ENCODE measurements around the gene CECR2.
A peak's percentile ranks its signal among the peaks of the same experiment; 100 is the strongest.
"Not testable (repeated sequence)": the region's sequence is repeated elsewhere in the genome, so short reads cannot be mapped to it uniquely, and the experiment has no call there.

The CECR2 gene

DNA sequence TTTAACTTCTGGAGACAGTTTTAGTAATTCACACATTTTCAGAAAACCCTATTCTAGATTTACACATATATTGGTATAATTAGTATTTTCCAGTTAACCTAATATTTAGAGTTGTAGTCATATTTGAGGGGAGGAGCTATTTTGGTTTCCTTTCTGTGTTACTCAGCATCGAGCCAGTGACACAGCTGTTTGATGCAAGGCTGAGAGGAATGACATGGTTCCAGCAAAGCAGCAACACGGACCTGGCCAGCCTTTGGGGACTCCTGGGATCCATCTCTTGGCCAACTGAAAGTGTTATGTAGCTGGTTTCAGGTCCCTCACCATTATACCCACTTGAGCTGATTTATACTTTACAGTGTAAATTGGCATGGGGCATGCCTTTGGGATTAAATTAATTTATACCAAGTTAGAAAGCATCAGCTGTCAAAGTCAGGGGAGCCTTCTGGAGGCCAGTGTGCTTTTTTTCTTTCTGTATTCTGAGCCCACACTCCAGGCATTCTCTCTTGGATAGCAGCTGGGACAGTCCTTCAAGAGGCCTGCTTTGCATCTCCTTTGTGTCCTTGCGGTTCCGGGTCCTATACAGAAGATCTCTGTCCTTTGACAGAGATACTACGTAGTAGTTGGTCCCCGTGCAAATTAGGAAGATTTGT is 102.8 kb downstream of the CECR2 start:
- no peak for DNase-seq

DNA sequence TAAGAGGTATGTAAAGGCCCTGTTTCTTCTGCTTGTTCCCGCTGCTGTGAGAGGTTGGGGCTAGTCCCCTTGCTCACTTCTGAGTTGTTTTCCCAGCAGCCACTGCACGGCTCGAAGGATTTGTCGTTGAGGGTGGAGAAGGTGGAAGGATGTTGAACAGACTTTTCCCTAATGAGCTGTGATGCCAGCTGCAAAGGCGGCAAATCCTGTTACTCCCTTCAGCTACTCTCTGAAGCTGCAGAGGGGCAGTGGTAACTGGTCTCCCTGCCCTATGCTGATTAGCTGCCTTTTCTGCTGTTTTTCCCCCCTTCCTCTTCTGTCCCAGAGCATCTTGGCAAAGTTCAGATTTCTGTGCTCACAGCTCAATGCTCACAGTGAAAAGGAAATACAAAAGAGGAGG is 103.7 kb downstream of the CECR2 start:
- DNase-seq = no peak

DNA sequence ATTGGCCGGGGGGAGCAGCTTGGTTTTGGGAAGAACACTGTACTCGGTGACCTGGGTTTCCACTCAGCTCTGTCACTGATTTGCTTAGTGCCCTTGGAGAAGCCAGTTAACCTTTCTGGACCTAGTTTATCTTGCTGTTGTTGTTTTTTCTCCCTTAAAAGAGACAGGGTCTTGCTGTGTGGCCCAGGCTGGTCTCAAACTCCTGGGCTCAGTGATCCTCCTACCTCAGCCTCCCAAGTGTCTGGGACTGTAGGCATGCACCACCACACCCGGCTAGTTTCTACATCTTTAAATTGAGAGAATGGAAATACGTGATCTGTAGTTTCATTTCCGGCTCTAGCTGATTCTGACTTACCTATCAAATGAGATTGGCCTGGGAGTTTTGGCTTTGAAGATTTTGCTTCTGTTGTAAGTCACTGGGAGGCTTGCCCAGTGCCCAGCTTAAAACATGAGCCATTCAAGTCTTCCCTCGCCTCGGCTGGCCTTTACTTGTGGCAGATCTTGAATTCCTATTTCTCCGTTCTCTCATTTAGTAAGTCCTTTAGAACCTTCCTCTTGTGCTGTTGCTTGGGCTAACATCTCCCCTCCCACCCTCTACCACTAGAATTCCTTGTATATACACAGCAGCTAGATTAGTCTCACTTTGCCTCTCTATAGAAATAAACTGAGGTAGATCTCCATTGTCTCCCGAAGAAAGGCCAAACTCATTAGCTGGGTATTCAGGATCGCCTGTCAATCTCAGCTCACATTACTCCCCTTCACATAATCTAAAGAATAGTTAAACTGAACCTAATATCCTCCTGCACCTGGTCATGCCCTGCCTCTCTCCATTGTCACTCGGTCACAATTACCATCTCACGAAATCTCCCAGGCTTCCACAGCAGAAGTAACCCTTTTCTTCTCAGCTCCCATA is 106.3 kb downstream of the CECR2 start:
- DNase-seq = no peak

- no peak for DNase-seq
Observed at GRCh38 chr22:17476838-17477237, 107.6 kb downstream of the CECR2 start.

DNA sequence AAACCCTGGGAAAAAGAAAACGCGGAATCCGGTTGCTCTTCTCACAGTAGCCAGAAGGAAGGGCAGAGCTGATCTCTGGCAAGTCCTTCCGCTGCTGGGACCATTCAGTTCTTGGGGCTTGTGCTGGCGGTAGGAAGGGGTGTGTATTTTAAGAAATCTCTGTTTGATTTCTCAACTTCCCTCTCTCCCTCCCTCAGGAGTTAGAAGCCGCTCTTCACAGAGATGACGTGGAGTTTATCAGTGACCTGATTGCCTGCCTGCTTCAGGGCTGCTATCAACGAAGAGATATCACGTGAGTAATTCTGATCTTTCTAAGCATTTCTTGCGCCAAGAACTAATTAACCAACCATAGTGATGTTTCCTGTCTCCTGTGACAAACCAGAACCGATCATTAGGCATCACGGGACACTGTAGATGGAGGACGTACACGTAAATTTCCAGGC is 108.2 kb downstream of the CECR2 start:
- no peak for DNase-seq

DNA sequence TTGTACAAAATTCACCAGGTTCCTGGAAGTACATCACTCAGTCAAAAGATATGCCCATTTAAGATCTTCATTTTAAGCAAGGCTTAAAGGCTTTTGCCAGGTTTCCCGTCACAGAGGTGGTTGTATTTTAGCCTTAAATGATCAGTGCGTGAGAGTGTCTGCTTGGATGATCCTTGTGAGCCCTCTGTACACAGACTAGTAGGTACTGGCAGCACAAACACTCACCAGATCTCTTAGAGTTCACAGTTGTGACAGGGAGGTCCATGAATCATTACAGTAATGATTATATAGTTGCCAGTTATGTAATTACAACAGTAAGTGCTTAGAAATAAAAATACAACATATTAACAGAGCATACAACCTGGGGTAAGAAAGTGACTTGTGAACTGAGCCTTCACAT is 109.9 kb downstream of the CECR2 start:
- DNase-seq = no peak

DNA sequence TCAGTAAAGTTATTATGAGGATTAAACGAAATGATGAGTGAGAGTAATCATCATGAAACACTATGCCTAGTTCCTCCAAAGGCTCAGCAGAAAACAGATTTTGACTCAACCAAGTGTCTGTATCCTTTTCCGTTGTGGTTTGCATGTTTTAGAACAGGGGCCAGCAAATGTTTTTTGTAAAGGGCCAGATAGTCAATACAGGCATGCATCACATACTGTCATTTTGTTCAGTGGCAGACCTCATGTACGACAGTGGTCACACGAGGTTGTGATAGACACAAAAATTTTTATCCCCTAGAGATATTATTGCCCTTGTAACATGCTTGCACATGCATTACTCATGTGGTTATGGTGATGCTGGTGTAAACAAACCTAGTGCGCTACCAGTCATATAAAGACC is 112.2 kb downstream of the CECR2 start:
- DNase-seq = no peak

DNA sequence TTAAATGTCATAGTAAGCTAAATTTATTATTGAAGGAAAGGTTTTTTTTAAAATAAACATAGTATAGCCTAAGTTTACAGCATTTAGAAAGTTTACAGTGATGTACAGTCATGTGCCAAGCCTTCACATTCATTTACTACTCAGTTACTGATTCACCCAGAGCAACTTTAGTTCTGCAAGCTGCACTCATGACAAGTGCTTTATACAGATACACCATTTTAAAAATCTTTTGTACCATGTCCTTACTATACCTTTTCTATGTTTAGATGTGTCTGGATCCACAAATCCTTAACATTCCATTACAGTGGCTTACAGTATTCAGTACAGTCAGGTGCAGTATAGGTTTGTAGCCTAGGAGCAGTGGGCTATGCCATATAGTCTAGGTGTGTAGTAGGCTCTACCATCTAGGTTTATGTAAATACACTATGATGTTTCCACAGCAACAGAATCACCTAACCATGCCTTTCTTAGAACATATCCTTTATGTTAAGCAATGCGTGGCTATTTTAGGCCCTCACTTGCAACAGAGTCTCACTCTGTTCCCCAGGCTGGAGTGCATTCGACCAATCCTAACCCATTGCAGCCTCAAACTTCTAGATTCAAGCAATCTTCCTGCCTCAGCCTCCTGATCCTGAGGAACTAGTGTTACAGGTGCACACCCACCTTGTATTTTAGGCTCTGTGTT is 114.6 kb downstream of the CECR2 start:
- peak; percentile 22 for DNase-seq

GRCh38 chr22:17484608-17485007 is 115.3 kb downstream of the CECR2 start:
- DNase-seq = no peak

- DNase-seq = no peak
Observed at GRCh38 chr22:17486313-17486712, 117.1 kb downstream of the CECR2 start.

DNA sequence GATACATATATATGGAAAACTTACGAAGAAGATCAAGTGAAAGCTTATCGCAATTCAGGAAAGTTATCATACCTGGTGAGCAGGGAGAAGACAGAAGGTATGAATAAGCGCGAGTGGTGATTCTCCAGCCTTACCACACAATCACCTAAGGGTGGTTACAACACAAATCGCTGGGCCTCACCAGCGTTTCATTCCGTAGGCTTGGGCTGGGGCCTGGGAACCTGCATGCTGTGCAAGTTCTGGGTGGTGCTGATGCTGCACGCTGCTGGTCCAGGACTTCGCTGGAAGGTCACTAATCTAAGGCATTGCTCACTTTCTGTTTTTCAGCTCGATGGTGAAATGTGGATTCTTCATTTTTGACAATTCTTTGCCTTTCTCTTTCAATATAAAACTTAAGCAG is 117.5 kb downstream of the CECR2 start:
- DNase-seq = no peak

- DNase-seq = no peak
Observed at GRCh38 chr22:17489101-17489500, 119.8 kb downstream of the CECR2 start.

DNA sequence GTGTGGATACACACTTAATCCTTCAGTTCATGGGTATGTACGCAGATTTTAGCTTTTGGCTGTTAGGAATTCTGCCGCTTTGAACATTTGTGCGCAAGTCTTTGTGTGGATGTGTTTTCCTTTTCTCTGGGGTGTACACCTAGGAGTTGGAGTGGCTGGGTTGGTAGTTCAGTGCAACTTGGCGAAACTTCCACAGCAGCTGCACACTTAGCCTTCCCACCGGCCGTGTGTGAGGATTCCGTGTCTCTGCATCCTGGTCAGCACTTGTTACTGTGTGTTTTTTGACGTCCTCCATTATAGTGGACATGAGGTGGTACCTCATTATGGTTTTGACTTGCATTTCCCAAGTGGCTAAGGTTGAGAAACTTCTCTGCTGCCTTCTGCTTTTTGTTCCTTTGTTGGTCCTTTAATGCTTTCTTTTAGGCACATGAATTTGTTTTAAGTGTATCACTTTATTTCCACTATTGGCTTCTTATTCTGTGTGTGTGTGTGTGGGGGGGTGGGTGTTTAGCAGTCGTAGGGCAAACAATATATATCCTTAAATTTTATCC is 121.9 kb downstream of the CECR2 start:
- DNase-seq = no peak

DNA sequence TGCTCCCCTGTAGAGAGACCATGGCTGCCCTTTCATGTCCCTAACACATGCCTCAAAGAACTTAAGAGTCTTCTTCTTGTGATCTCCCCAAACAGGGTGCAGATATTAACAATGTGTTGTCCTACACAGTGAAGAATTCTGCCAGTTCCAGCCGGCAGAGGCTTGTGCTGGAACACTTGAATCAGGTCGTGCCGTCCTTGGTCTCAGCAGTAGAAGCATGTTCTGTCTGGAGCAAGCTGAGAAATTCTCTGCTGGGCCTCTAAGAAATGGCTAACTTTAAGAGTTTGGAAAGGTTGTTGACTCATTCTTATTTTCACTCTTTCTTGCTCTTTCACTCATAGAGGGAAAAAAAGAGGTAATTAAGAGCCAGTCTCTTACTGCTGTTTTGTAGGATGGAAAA is 123.0 kb downstream of the CECR2 start:
- no peak for DNase-seq

DNA sequence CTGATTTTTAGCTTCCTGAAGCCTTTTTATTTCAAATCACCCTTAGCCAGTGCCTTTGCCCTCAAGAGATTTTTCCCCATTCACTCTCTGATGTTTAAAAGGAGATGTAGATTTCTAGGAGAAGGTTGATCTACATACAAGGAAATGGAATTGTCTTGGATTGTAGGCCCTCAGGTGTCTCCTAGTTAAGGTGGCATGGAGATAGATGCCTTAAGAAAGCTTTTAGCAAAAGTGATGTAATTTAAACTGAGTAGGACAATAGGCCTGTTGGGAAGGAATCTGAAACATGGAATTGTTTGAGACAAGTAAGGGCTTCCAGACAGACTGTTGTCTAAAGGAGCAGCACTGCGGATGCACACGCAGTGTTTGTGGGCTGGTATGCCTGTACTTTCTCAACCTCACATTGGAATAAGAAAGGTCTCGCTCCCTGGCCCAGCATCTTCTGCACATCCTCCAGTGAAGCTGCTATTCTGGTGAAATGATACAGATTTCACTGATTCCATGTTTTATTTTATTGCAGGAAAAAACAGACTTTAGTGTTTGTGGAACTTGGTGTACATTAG is 124.2 kb downstream of the CECR2 start:
- no peak for DNase-seq

GRCh38 chr22:17496841-17497240 is 127.6 kb downstream of the CECR2 start:
- DNase-seq = no peak

- peak; percentile 16 for DNase-seq
Observed at GRCh38 chr22:17501679-17502285, 132.5 kb downstream of the CECR2 start.

GRCh38 chr22:17508110-17508509 is 138.8 kb downstream of the CECR2 start:
- DNase-seq = no peak

DNA sequence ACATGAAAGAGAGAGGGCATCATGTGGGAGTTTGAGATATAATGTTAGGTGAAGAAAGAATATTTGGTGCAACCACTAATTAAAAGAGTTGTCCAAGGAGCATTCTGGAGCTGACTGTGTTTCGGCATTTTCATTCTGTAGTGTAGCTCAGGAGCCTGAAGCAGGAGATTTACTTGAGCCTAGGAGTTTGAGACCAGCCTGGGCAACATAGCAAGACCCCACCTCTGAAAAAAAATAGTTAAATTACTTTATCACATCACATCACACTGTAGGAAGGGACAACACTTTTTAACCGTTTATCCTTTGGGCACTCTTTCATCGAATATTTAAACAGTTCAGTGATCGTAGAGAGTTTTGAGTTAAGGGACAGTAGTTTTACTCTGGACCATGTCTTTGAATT is 143.7 kb downstream of the CECR2 start:
- no peak for DNase-seq

DNA sequence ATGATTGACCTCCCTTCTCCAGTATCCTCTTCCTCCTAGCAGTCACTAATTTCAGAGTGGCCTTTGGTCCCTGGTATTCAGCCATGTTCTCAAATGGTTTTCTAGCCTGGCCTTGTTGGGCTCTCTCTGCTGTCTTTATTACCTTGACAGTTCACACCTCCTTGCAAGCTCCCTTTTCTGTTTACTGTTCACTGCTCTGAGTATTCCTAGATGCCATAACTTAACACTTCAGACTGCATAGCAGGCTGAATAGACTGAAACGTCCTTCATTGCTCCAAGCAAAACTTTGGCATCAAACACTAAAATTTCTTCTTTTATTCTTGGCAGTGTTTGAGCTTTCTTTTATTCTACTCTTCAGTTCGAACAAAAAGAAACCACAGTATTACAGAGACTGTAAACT is 144.4 kb downstream of the CECR2 start:
- DNase-seq = no peak

DNA sequence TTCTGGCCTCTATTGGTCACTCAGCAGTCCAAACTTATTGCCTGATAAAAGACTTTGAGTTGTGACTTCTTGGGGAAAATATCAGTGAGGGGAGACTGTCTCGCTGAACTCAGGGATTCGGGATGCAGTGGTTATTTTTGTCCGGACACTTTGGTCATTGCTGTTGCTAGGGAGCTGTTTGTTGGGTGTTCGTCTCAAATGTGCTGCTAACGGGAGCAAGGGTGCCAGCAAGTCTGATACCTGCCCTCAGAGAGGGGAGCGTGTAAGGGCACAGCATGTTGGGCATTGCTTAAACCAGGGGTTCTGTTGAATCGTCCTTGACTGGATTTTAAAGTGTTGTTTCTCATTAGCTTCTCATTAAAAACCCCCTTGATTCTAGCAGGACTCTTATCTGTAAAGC is 144.8 kb downstream of the CECR2 start:
- DNase-seq = no peak

- DNase-seq = no peak
Observed at GRCh38 chr22:17518406-17518805, 149.1 kb downstream of the CECR2 start.

DNA sequence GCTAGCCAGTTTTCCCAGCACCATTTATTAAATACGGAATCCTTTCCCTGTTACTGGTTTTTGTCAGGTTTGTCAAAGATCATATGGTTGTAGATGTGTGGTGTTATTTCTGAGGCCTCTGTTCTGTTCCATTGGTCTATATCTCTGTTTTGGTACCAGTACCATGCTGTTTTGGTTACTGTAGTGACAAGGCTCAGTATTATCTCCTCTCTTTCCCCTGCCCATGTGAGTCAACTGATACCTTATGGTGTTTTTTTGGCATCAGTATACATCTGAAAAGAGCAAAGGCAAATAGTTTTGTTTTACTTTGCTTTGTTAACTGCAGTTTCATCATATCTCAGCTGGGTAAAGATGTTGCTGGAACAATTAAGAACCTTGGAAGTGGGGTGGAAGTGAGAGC is 152.7 kb downstream of the CECR2 start:
- not testable (repeated sequence) for DNase-seq

Data from GF-D8 (cell line).